Measurements from ENCODE around the gene THOC5.
"Not testable (repeated sequence)": the region's sequence is repeated elsewhere in the genome, so short reads cannot be mapped to it uniquely, and the experiment has no call there.

GRCh38 chr22:29489127-29489780, 64.3 kb downstream of the THOC5 start:
- not testable (repeated sequence) for TF ChIP-seq EZH2 (IDR thresholded peaks at IDR 0.05; ENCODE audit: low read depth); CTCF (conservative IDR thresholded peaks at IDR 0.05)
